Keratinocyte (primary cell): ENCODE measurements around the gene ZSCAN26. TPM values are rescaled to one million over a fixed set of nuclear protein-coding genes. Genes with fewer than 3 reads are reported as not detected.

ENCODE experiments used
- DNase-seq: peaks from one replicate; pipeline ENCODE4 v3.0.0-alpha.2; 2011; ENCODE audit warnings: low read depth, missing footprints, low spot score
- FAIRE-seq: peaks from 2 replicates; lab custom pipeline; 2011; peaks lifted over from hg19 to GRCh38; lab: Jason Lieb, UNC
- H2AFZ ChIP-seq: 2 replicates; pipeline ENCODE4 v1.6.0; 2012; ENCODE audit warnings: low read length, control low read depth, inconsistent platforms; ENCODE audit not compliant: control insufficient read depth
- H3K27ac ChIP-seq: 2 replicates; pipeline ENCODE4 v1.5.1; 2011; ENCODE audit warnings: low read length; ENCODE audit not compliant: control insufficient read depth, insufficient read depth
- H3K27me3 ChIP-seq: 3 replicates; pipeline ENCODE4 v1.6.0; 2011; ENCODE audit warnings: low read length; ENCODE audit not compliant: control insufficient read depth, insufficient read depth; ENCODE audit errors: extremely low read depth
- H3K36me3 ChIP-seq, 2 experiments: 2 replicates in 1 of 2; 3 replicates in 1 of 2; pipeline ENCODE4 v1.5.1; 2011; ENCODE audit warnings: low read length in 2 of 2, mild to moderate bottlenecking in 1 of 2; ENCODE audit not compliant: control insufficient read depth in 2 of 2, insufficient read depth in 2 of 2; ENCODE audit errors: extremely low read depth in 1 of 2
- H3K4me1 ChIP-seq: 3 replicates; pipeline ENCODE4 v1.5.1; 2011; ENCODE audit warnings: low read length; ENCODE audit not compliant: control insufficient read depth, insufficient read depth; ENCODE audit errors: extremely low read depth
- H3K4me2 ChIP-seq: 3 replicates; pipeline ENCODE4 v1.6.0; 2011; ENCODE audit warnings: low read depth, low read length; ENCODE audit not compliant: control insufficient read depth, insufficient read depth; ENCODE audit errors: extremely low read depth
- H3K4me3 ChIP-seq, 3 experiments: fragments of 200-600 bp in 1 of 3; sonication (generic) in 1 of 3; 2 replicates in 2 of 3; 3 replicates in 1 of 3; pipeline ENCODE4 v1.5.1; 2011 to 2016; ENCODE audit warnings: low read length in 3 of 3, mild to moderate bottlenecking in 3 of 3, control low read depth in 2 of 3, inconsistent platforms in 1 of 3, low read depth in 1 of 3, mixed read lengths in 1 of 3, mixed run types in 1 of 3, moderate library complexity in 1 of 3; ENCODE audit not compliant: control insufficient read depth in 2 of 3, insufficient read depth in 2 of 3; ENCODE audit errors: extremely low read depth in 1 of 3
- H3K79me2 ChIP-seq: 2 replicates; pipeline ENCODE4 v1.6.0; 2012; ENCODE audit warnings: low read length; ENCODE audit not compliant: control insufficient read depth, insufficient read depth
- H3K9ac ChIP-seq: 3 replicates; pipeline ENCODE4 v1.6.0; 2011; ENCODE audit warnings: low read length; ENCODE audit not compliant: control insufficient read depth, insufficient read depth; ENCODE audit errors: extremely low read depth
- H3K9me1 ChIP-seq: 3 replicates; pipeline ENCODE4 v1.6.0; 2011; ENCODE audit warnings: low read length; ENCODE audit not compliant: control insufficient read depth, insufficient read depth; ENCODE audit errors: extremely low read depth
- H3K9me3 ChIP-seq: 2 replicates; pipeline ENCODE4 v1.5.1; 2012; ENCODE audit warnings: low read depth, low read length; ENCODE audit not compliant: control insufficient read depth
- H4K20me1 ChIP-seq: 3 replicates; pipeline ENCODE4 v1.6.0; 2011; ENCODE audit warnings: low read length; ENCODE audit not compliant: control insufficient read depth, insufficient read depth; ENCODE audit errors: extremely low read depth
- EZH2 ChIP-seq: IDR thresholded peaks from one replicate; pipeline ENCODE4 v1.6.1; 2012; ENCODE audit warnings: inconsistent platforms, mild to moderate bottlenecking, low read length, moderate library complexity
- dilution Hi-C: fragments of 300-500 bp; cut with MboI; formaldehyde crosslinking; loops from one replicate; pipeline ENCODE4 v1.7.0; 2020; ENCODE audit warnings: low sequenced_read_pairs; ENCODE audit not compliant: extremely low pct_ligation_motif_present
- polyA plus RNA-seq, 5 experiments: library from polyadenylated mRNA; depleted of rRNA in 3 of 5; stranded (reverse) in 3 of 5; stranded (forward) in 1 of 5; unstranded in 1 of 5; fragments of >200 nt; gene quantifications; 1 replicate in 1 of 5; 2 replicates in 3 of 5; 3 replicates in 1 of 5; pipeline versions ENCODE4 v1.2.1 to v1.2.3, GENCODE V29; 2011 to 2012; ENCODE audit warnings: missing spikeins in 2 of 5, low read depth in 1 of 5, low replicate concordance in 1 of 5
- TF ChIP-seq, protein P1 (sequence below), 3 experiments: IDR thresholded peaks in 1 of 3; conservative IDR thresholded peaks in 1 of 3; optimal IDR thresholded peaks in 1 of 3; 2 replicates in 2 of 3; 3 replicates in 1 of 3; pipeline versions ENCODE3 to v1.5.1; 2011; ENCODE audit warnings: low read length in 3 of 3, mild to moderate bottlenecking in 3 of 3, moderate library complexity in 2 of 3, control low read depth in 1 of 3, inconsistent platforms in 1 of 3; ENCODE audit not compliant: insufficient read depth in 2 of 3; ENCODE audit errors: extremely low read depth in 1 of 3

Gene ZSCAN26
- polyA plus RNA-seq, 1 donor (not counting 4 experiments of a cell fraction or from before 2014, with no cell fraction given), result 9.8 TPM

DNA sequence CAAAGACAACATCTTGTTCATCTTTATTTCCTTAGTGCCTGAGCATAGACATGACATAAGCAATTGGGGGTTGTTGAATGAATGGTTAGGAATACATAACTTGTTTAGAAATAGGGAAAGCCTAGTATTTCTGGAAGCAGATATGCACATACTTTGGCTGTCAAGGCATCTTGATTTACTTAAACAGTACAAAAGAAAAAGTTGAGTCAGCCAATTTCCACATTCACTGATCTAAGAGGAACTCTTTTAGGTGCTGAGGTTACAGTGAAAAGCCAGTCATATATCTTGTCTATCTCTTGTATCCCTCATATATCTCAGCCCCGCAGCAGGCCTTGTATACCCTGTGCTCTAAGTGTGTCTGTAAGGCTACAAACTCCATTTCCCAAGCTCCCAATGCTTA, 26.5 kb upstream of the ZSCAN26 start:
- DNase-seq (no peak), FAIRE-seq (no peak)
- no peak overlapping the region for H3K4me3 ChIP-seq
- H3K27me3 ChIP-seq, result no peaks in the 10 kb centered on the region
- H3K9me1 ChIP-seq, result no peaks in the 10 kb centered on the region
- H3K4me1 ChIP-seq, result no peaks in the 10 kb centered on the region
- no peaks in the 10 kb centered on the region for H4K20me1 ChIP-seq
- no peaks in the 10 kb centered on the region for H3K79me2 ChIP-seq
- no peaks in the 10 kb centered on the region for H3K9me3 ChIP-seq
- no peak for TF ChIP-seq EZH2
- TF ChIP-seq, protein P1, sequence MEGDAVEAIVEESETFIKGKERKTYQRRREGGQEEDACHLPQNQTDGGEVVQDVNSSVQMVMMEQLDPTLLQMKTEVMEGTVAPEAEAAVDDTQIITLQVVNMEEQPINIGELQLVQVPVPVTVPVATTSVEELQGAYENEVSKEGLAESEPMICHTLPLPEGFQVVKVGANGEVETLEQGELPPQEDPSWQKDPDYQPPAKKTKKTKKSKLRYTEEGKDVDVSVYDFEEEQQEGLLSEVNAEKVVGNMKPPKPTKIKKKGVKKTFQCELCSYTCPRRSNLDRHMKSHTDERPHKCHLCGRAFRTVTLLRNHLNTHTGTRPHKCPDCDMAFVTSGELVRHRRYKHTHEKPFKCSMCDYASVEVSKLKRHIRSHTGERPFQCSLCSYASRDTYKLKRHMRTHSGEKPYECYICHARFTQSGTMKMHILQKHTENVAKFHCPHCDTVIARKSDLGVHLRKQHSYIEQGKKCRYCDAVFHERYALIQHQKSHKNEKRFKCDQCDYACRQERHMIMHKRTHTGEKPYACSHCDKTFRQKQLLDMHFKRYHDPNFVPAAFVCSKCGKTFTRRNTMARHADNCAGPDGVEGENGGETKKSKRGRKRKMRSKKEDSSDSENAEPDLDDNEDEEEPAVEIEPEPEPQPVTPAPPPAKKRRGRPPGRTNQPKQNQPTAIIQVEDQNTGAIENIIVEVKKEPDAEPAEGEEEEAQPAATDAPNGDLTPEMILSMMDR (optimal IDR thresholded peaks at IDR 0.05 in 1 of 3, IDR thresholded peaks at IDR 0.05 in 1 of 3, conservative IDR thresholded peaks at IDR 0.05 in 1 of 3; ENCODE audit: extremely low read depth in 1 of 3, insufficient read depth in 2 of 3, low read length in 3 of 3), result no peak
- dilution Hi-C loops, result no loop called here
- no peak overlapping the region for H2AFZ ChIP-seq
- no peak overlapping the region for H3K27ac ChIP-seq
- H3K4me2 ChIP-seq, result no peak overlapping the region
- H3K9ac ChIP-seq, result no peak overlapping the region
- H3K36me3 ChIP-seq, result peaks cover 2 to 9% of the 10 kb centered on the region in 2 experiments

DNA sequence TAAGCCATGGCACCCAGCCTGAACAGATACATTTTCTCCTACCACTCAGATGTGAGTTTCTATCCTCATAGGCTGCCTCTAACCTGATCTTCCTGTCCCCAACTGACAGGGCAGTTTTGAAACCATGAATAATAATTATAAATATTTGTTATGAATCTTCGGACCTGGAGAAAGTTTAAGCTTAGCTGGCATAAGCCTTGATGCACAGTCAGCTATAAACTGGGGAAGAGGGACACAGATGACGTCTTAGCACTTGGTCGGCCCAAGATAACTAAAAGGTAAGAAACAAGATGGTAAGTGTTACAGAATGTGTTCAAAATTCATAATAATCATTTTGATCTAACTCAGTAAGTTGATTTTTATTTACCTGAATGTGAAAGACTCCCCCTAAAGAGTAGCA, 23.0 kb upstream of the ZSCAN26 start:
- no peak overlapping the region for H2AFZ ChIP-seq
- FAIRE-seq (no peak), DNase-seq (no peak)
- no peaks in the 10 kb centered on the region for H3K79me2 ChIP-seq
- no peak overlapping the region for H3K9ac ChIP-seq
- TF ChIP-seq EZH2, result no peak
- TF ChIP-seq, protein P1 (optimal IDR thresholded peaks at IDR 0.05 in 1 of 3, IDR thresholded peaks at IDR 0.05 in 1 of 3, conservative IDR thresholded peaks at IDR 0.05 in 1 of 3; ENCODE audit: extremely low read depth in 1 of 3, insufficient read depth in 2 of 3, low read length in 3 of 3), result no peak
- H3K4me3 ChIP-seq, result no peak overlapping the region
- dilution Hi-C loops, result no loop called here
- no peaks in the 10 kb centered on the region for H4K20me1 ChIP-seq
- no peak overlapping the region for H3K27ac ChIP-seq
- H3K9me1 ChIP-seq, result no peaks in the 10 kb centered on the region
- no peak overlapping the region for H3K4me2 ChIP-seq
- peaks cover 9% of the 10 kb centered on the region in 2 experiments for H3K36me3 ChIP-seq
- no peaks in the 10 kb centered on the region for H3K9me3 ChIP-seq
- H3K4me1 ChIP-seq, result no peaks in the 10 kb centered on the region
- H3K27me3 ChIP-seq, result no peaks in the 10 kb centered on the region
